Activated effector memory CD4-positive, alpha-beta T cell treated with anti-CD3 and anti-CD28 coated beads, Interleukin-2, amount 50 U/mL, for 16 hours (primary cell): ENCODE measurements around the gene NRF1.
A peak's percentile ranks its signal among the peaks of the same experiment; 100 is the strongest.

Experiments
- DNase-seq: peaks from one replicate; pipeline ENCODE4 v3.0.0-alpha.2; 2020

NRF1 gene

GRCh38 chr7:129772646-129773280, 161.2 kb downstream of the NRF1 start:
- no peak for DNase-seq

GRCh38 chr7:129773328-129773731, 161.8 kb downstream of the NRF1 start:
- DNase-seq, result no peak

GRCh38 chr7:129773871-129774270, 162.4 kb downstream of the NRF1 start:
- no peak for DNase-seq

GRCh38 chr7:129774359-129774758, 162.8 kb downstream of the NRF1 start:
- DNase-seq, result no peak

- no peak for DNase-seq
These were observed 163.6 kb downstream of the NRF1 start for GRCh38 chr7:129774871-129775694.

GRCh38 chr7:129775695-129776361, 164.3 kb downstream of the NRF1 start:
- no peak for DNase-seq

- no peak for DNase-seq
These were observed 164.8 kb downstream of the NRF1 start for GRCh38 chr7:129776362-129776722.

GRCh38 chr7:129777195-129777844, 165.8 kb downstream of the NRF1 start:
- no peak for DNase-seq

GRCh38 chr7:129777993-129778769, 166.7 kb downstream of the NRF1 start:
- DNase-seq, result no peak

- no peak for DNase-seq
These were observed 167.5 kb downstream of the NRF1 start for GRCh38 chr7:129778770-129779601.

GRCh38 chr7:129779602-129780256, 168.2 kb downstream of the NRF1 start:
- no peak for DNase-seq

GRCh38 chr7:129780257-129780973, 168.9 kb downstream of the NRF1 start:
- peak; percentile 90 for DNase-seq

GRCh38 chr7:129780974-129781927, 169.7 kb downstream of the NRF1 start:
- peak; percentile 70 for DNase-seq

- peak; percentile 69 for DNase-seq
These were observed 170.7 kb downstream of the NRF1 start for GRCh38 chr7:129781928-129782817.

GRCh38 chr7:129782818-129783583, 171.5 kb downstream of the NRF1 start:
- no peak for DNase-seq

- no peak for DNase-seq
These were observed 172.0 kb downstream of the NRF1 start for GRCh38 chr7:129783584-129783919.

GRCh38 chr7:129784437-129784782, 172.9 kb downstream of the NRF1 start:
- no peak for DNase-seq
